Activated naive CD4-positive, alpha-beta T cell treated with anti-CD3 and anti-CD28 coated beads, Interleukin-2, amount 50 U/mL, for 72 hours (primary cell): ENCODE measurements around the gene RSPH1. TPM values are rescaled to one million over a fixed set of nuclear protein-coding genes. Genes with fewer than 3 reads are reported as not detected.

Experiments used
- ATAC-seq, 2 donors: fragments of 150-1000 bp; cut with Tn5 transposase; 2 replicates each; pipeline ENCODE4 v1.10.0; 2021; ENCODE audit warnings: mild to moderate bottlenecking in 2 of 2, moderate library complexity in 2 of 2
- DNase-seq, 2 donors: peaks; one replicate each; pipeline ENCODE4 v3.0.0; 2021 to 2022; ENCODE audit warnings: low spot score in 2 of 2
- H3K27ac Mint-ChIP-seq, 2 donors: one replicate each; pipeline ENCODE4 v1.8.0; 2022; ENCODE audit warnings: mild to moderate bottlenecking in 2 of 2, mixed read lengths in 2 of 2
- H3K36me3 Mint-ChIP-seq, 2 donors: one replicate each; pipeline ENCODE4 v1.8.0; 2022; ENCODE audit warnings: mixed read lengths in 2 of 2
- H3K9me3 Mint-ChIP-seq, 2 donors: one replicate each; pipeline ENCODE4 v1.8.0; 2022; ENCODE audit warnings: mixed read lengths in 2 of 2
- total RNA-seq, 2 donors: library from RNA; stranded (reverse); gene quantifications; one replicate each; pipeline ENCODE4 v1.2.3, GENCODE V29; 2022

Gene RSPH1
- total RNA-seq, 2 donors from 2014 or later: 0.11 to 0.33 TPM

DNA sequence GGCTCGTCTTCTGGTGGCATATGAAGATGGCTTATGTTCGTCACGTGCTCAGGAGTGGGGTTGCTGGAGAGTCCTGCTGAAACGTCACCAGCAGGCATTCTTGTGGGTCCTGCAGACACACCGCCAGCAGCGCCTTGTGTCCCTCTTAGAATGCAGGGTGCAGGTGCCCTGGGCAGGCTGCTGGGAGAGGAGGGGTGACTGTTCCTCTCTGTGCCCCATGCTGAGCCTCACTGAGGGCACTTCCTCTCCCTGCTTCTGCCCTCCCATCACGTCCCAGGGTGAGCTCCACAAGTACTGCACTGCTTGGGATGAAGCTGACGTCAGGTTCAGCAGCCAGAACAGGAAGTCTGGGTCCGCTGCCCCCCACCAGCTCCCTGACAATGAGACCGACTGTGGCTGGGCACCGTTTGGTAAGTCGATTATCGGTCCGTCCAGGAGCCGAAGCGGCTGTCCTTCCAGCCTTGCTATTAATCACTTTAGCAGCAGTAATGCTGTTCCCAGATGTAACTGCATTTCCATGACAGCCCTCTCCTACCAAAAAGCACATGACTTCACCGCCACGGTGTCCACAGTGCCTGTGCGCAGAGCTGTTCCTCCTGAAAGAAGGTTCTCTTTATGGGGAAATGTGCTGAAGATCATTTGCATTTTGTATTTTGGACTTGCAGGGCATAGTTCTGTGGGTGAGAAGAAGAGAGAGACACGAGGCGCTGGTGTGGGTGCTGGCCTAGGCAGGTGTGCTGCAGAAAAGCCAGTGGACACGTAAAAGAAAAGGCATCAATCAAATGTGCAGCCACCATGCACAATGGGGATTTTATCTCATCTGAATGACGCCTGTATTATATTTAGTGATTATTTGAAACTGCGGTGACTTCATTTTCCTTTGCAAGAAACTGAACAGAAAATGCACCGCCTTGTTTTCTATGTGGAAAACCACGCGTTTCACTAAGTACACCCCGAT is 38.7 kb upstream of the RSPH1 start:
- DNase-seq (no peak), ATAC-seq (peak in 1 of 2 donors; percentile 34)
- Mint-ChIP-seq H3K9me3 (no peaks in the 10 kb centered on the region), H3K36me3 (peaks cover 4% of the 10 kb centered on the region in 2 donors), H3K27ac (peak overlapping the region in 1 of 2 donors; percentile 64)

DNA sequence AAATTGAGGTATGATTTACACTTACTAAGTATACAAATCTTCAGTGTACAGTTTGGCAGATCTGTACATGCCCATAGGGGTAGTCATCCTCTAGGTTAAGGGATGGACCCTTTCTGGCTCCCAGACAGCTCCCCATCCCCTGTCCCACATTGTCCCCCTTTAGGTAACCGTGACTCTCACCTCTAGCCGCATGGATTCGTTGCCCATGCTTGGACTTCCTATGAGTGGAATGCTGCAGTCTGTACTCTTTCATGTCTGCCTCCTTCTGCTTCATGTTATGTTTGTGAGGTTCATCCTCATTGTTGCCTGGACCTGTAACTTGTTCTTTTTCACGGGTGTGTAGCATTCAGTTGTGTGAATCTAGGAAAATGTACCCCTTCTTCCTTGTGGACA is 37.9 kb upstream of the RSPH1 start:
- DNase-seq (no peak), ATAC-seq (no peak)
- peaks cover 4% of the 10 kb centered on the region in 2 donors for H3K36me3 Mint-ChIP-seq
- H3K27ac Mint-ChIP-seq: peak overlapping the region in 1 of 2 donors; percentile 64
- H3K9me3 Mint-ChIP-seq: no peaks in the 10 kb centered on the region

DNA sequence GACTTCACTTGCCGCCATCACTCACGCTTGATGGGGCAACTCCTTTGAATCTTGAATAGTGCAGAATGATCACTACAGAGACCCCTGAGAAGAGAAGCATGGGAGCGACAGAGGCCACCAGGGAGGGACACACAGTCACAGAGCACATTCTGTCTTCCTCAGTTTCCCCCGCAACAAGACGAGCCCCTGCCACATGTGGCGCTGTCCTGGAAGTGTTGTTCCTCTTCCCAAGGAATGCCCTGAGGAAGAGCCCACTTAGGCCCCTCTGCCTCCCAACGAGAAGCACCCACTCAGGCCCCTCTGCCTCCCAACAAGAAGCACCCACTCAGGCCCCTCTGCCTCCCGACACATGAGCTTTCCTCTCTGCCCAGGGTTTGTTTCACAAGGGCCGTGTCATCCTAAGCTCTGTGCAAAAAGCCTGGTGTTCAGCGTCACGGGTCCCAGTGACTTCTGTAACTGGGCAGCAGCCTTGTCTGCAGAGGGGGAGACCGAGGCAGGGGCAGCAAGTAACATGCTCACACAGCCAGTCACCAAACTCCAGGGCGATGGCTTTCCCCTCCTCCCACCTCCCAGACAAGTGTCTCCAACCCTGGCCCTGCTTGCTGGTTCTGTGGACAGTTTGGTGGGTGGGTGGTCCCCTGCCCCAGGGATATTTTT is 37.4 kb upstream of the RSPH1 start:
- Mint-ChIP-seq H3K27ac (no peak overlapping the region), H3K36me3 (peaks cover 4% of the 10 kb centered on the region in 2 donors), H3K9me3 (no peaks in the 10 kb centered on the region)
- DNase-seq: no peak
- ATAC-seq: no peak

DNA sequence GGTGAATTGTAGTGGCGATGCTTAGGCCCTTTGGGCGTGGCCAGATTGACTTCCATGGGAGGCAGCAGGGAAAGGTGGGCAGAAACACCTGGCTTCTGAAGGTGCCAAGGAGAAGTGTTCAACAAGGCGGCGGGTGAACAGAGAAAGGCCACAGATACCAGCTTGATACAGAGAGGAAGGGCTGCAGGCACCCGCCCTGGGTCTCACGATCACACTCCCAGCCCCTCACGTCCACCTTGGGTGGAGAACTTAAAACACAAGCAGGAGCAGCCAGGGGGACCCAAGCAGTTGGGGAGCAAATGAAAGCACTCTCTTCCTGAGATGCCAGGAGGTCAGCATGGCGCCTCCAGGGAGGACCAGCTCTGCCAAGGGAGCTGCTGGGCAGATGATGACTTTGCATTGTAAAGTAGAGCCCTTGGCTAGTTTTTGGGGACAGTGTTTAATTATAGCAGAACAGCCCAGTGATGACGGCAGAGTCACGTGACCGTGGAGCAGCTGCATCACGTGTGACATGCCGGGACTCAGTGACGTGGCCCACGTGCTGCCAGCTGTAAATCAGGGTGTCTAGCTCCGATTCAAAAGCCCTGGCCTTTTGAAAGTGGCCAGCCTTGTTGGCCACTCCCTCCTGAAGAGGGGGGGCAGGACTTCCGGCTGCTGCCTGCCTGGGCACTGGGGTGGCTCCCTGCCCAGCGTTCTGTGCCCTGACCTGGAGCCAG is 36.6 kb upstream of the RSPH1 start:
- H3K27ac Mint-ChIP-seq: no peak overlapping the region
- ATAC-seq: no peak

DNA sequence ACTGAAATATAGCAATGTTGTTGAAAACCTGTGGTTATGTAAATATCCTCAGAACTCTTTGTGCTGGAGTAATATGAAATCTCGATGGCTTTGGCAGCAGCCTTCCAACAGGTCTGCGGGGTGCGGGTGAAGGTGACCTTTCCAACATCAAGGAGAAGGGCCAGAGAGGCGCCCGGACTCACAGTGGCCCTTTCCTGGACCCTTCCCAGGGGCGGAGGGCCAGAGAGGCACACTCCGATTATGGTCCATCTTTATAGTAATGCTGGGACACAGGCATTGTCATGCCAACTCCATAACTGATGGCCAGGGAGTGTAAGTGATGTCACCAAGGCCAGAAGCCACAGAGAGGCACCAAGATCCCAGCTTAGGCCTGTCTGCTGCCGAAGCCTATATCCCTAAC is 35.7 kb upstream of the RSPH1 start:
- Mint-ChIP-seq H3K9me3 (no peaks in the 10 kb centered on the region), H3K36me3 (peaks cover 4 to 9% of the 10 kb centered on the region in 2 donors), H3K27ac (no peak overlapping the region)
- DNase-seq (no peak), ATAC-seq (no peak)

More for the DNA sequence above, 36.6 kb upstream of the RSPH1 start:
- Mint-ChIP-seq H3K9me3 (no peaks in the 10 kb centered on the region), H3K36me3 (peaks cover 4% of the 10 kb centered on the region in 2 donors)
- no peak for DNase-seq

DNA sequence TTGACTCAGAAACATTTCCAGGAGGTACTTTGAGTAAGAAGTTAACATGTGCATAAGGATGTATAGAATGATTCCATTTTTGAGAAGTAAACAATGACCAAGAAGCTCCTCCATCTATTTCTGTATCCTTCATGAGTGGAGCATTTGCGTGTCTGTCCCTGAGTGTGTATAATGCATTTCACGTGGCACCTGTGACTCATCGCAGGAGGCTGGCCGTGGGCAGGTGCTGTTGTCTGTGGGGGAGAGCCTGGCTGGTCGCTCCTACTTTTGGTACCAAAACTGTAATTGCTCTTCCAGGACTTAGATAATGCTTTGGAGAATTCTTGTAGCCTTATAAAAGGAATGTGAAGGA is 34.1 kb upstream of the RSPH1 start:
- Mint-ChIP-seq H3K9me3 (no peaks in the 10 kb centered on the region), H3K36me3 (peaks cover 5 to 11% of the 10 kb centered on the region in 2 donors), H3K27ac (peak overlapping the region in 1 of 2 donors; percentile 12)
- ATAC-seq: no peak
- DNase-seq: no peak

DNA sequence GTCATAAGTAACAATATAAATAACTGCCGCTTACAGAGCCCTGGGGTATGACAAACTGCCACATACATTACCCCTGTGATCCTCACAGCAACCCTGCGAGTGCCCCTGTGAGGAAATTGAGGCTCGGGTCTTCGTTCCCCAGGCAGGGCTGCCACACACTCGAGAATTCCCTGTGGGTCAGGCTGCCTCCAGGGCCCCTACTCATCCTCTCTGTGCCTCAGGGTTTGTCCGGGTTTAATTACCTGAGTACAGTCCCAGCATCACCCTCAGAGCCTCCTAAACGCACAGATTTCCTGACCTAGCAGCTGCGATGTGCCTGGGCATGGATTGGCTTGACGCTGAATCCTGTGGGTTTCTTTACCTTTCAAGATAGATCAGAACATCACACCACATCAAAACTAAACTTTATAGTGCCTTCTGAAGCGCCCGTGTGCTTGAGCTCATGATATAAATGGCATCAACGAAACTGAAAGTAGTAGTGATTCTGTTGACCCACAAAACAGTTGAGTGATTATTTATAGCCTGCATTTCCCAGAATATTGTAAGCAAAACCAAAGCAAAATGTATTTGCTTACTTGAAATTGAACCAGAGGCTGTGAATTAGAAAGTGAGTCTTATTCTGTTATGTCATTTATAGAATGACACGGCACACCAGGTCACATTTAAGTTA is 31.6 kb upstream of the RSPH1 start:
- Mint-ChIP-seq H3K9me3 (no peaks in the 10 kb centered on the region), H3K36me3 (peaks cover 11 to 14% of the 10 kb centered on the region in 2 donors), H3K27ac (peak overlapping the region; percentile 71 to 83)
- ATAC-seq: peak; percentile 89 to 93
- DNase-seq: peak; percentile 53 to 63

DNA sequence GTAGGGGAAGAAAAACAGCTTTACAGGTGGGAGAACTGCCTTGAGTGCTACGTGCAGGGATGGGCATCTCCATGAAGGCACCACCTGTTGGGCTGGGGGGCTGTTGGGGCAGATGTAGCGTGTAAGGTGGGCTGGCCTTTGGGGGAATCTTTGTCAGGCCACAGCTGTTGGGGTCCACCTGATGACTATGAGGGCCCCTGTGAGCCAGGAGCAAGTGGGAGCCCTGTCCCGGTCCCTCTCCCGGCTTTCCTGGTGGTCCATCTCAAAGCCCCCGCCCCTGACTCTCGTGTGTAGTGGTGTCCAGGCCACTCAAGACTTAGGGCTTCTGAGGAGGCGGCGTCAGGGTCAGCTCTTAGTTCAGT is 31.1 kb upstream of the RSPH1 start:
- Mint-ChIP-seq H3K27ac (peak overlapping the region; percentile 71 to 83), H3K36me3 (peaks cover 11 to 14% of the 10 kb centered on the region in 2 donors), H3K9me3 (no peaks in the 10 kb centered on the region)
- ATAC-seq (no peak), DNase-seq (no peak)

DNA sequence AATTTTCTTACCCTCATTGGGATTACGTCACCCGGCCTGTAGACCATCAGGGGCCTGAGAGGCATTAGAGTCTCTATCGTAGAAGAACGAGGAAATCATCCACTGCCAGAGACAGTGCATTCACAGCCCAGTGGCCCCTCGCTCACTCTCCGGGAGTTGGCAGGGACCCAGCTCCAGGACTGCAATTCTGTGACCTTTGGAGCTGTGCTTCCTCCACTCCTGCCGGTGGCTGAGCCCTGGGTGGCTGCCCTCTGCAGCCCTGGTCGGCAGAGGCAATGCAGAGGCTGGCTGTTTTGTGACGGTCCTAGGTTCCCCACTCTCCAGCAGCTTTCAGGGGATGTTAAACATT is 30.3 kb upstream of the RSPH1 start:
- peaks cover 14 to 15% of the 10 kb centered on the region in 2 donors for H3K36me3 Mint-ChIP-seq
- ATAC-seq (no peak), DNase-seq (no peak)
- H3K9me3 Mint-ChIP-seq: no peaks in the 10 kb centered on the region
- peak overlapping the region in 1 of 2 donors; percentile 71 for H3K27ac Mint-ChIP-seq

DNA sequence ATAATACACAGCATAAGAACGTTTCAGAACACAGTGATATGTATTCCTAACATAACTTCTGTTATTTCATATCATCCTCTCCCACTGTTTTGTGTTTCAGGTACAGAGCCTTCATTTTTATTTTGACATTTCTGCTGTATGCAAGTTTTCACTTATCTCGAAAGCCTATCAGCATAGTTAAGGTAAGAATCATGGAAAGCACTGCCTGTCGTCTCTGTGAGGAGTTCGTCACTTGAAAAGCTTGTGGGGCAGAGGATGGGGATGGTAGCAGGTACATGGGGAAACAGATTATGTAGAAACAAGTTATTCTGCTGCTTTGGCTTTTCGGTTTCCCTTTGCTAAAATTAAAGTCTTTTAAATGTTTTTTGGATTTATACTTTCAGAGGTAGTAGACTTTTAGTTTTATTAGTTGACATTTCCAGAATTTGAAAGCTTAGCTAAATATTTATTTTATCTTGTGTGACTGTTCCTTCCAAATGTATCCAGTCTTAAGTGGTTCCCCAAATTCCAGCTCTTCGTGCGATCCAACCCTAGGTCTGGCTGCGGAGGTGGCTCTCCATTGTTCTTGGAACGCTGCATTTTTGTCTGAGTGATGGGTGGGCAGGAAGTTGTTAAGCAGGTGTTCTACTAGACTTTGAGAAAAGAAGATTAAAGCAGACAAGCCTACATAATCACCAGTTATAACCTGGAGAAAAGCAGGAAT is 29.8 kb upstream of the RSPH1 start:
- ATAC-seq (no peak), DNase-seq (no peak)
- Mint-ChIP-seq H3K36me3 (peaks cover 15 to 16% of the 10 kb centered on the region in 2 donors), H3K27ac (no peak overlapping the region), H3K9me3 (no peaks in the 10 kb centered on the region)

DNA sequence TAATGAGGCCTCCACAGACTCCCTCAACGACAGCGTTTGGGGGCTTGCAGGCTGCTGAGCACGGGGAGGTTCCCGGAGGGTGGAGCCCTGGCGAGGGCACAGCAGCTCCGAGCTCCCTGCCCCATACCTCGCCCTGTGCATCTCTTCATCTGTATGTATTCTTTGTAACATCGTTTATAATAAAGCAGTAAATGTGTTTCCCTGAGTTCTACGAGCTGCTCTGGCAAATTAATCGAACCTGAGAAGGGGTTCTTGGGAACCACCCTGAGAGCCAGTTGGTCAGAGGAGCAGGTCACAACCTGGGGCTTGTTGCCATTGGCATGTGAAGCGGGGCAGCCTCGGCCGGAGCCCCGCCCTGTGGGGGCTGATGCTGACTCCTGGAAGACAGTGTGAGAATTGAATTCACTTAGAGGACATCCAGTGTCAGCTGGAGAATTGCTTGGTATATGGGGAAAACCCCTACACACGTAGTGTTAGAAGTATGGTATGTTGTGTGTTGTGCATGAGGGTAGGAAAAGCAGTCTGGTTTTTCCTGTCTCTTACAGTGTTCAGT is 29.1 kb upstream of the RSPH1 start:
- no peak for ATAC-seq
- H3K36me3 Mint-ChIP-seq: peaks cover 23% of the 10 kb centered on the region in 2 donors
- no peak for DNase-seq
- H3K27ac Mint-ChIP-seq: peak overlapping the region; percentile 70 to 73
- H3K9me3 Mint-ChIP-seq: no peaks in the 10 kb centered on the region

DNA sequence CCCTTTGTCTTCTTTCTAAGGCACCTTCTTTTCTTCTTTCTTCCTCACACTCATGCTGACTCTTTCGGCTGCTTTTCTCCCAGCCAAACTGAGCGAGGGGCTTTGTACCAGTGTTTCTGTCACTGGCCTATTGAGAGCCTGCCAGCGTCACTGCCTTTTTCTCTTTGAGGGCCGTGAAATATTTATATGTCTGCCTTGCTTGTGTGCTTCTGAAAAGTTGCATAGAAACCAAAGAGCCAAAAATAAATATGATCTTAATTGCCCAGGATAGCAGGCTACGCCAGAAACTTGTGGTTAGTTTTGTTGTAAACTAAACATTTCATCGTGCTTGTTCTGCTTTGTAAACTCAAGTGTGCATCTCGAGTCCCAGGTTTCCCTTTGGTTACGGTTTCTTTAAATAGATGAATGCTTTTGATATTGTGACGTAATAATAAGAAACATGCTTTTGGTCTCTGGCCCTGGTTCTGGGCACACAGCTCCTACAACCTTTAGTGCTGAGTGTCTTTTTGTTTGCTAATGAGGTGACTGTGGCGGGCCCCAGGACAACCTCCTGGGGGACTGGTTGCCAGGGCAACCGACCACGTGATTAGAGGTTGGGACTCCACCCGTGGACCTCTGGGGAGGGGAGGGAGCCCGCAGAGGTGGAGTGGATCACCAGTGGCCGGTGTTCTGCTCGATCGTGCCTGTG is 28.5 kb upstream of the RSPH1 start:
- DNase-seq (no peak), ATAC-seq (no peak)
- H3K27ac Mint-ChIP-seq: peak overlapping the region; percentile 10 to 70

DNA sequence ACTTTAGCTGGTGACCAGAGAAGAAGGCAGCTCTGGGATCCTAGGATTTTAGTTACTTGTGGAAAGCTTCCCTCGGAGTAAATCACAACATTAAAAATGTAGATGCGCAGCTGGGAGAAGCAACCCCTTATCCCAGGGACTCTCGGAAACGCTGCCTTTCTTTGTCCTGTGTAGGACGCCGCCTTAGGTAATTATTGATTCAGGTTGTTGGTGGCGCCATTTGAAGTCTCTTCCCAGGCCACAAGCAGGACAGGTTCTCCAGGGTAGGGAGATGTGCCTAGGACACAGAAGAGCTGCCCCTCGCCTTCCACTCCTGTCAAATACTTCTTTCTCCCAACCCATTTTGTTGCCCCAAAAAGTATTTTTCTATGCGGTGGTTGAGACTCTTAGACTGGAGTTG is 27.9 kb upstream of the RSPH1 start:
- DNase-seq: no peak
- H3K36me3 Mint-ChIP-seq: peaks cover 28 to 29% of the 10 kb centered on the region in 2 donors
- no peak for ATAC-seq
- H3K27ac Mint-ChIP-seq: no peak overlapping the region
- no peaks in the 10 kb centered on the region for H3K9me3 Mint-ChIP-seq

More for the DNA sequence above, 28.5 kb upstream of the RSPH1 start:
- Mint-ChIP-seq H3K36me3 (peaks cover 28 to 29% of the 10 kb centered on the region in 2 donors), H3K9me3 (no peaks in the 10 kb centered on the region)

DNA sequence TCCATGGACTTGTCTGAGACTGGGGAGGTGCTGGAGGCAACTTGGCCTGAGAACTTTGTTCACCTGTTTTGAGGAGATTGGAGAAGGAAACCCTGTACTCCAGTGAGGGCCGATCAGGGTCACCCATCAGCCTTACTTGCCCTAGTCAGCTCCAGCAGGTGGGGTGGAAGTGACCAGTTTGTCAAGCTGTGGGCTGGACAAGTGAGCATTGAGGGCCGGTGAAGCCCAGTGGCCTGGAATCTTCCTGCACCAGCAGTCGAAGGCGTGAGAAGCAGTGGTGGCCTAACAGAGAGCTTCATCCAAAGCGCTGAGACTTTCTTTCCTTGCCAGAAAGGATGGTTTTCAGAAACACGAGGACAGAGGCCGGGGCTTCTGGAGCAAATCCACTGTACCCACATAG is 27.2 kb upstream of the RSPH1 start:
- Mint-ChIP-seq H3K9me3 (no peaks in the 10 kb centered on the region), H3K36me3 (peaks cover 28 to 29% of the 10 kb centered on the region in 2 donors), H3K27ac (no peak overlapping the region)
- no peak for ATAC-seq
- DNase-seq: no peak

DNA sequence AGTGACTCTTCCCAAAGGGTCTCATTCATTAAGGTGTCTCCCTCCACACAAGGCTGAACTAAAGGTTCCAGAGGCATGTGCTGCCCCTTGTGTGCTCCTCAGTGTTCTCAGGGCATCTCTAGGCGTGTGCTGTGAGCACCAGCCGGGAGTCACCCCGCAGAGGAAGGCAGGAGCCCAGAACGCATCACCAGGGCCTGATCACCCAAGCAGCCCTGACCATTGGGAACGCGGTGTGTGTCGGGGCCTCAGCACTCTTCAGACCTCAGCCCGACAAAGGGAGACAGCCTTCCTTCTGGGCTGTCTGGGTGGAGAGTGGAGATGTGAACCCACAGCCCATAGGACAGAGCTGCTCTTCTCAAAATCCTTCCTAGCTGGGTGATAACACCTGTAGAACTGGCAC is 26.7 kb upstream of the RSPH1 start:
- no peak overlapping the region for H3K27ac Mint-ChIP-seq
- H3K9me3 Mint-ChIP-seq: no peaks in the 10 kb centered on the region
- no peak for DNase-seq
- ATAC-seq: no peak
- H3K36me3 Mint-ChIP-seq: peaks cover 28 to 29% of the 10 kb centered on the region in 2 donors
